Activated CD8-positive, alpha-beta memory T cell treated with anti-CD3 and anti-CD28 coated beads for 24 hours (primary cell): ENCODE measurements around the gene SRSF8.
"Not testable (repeated sequence)": the region's sequence is repeated elsewhere in the genome, so short reads cannot be mapped to it uniquely, and the experiment has no call there.

ENCODE experiments used
- DNase-seq: peaks from one replicate; pipeline ENCODE4 v3.0.0-alpha.2; 2020

Gene SRSF8

GRCh38 chr11:95098826-95099225 lies 32.1 kb downstream of the SRSF8 start:
- DNase-seq: no peak

GRCh38 chr11:95100191-95100648 lies 33.5 kb downstream of the SRSF8 start:
- DNase-seq: no peak

DNA sequence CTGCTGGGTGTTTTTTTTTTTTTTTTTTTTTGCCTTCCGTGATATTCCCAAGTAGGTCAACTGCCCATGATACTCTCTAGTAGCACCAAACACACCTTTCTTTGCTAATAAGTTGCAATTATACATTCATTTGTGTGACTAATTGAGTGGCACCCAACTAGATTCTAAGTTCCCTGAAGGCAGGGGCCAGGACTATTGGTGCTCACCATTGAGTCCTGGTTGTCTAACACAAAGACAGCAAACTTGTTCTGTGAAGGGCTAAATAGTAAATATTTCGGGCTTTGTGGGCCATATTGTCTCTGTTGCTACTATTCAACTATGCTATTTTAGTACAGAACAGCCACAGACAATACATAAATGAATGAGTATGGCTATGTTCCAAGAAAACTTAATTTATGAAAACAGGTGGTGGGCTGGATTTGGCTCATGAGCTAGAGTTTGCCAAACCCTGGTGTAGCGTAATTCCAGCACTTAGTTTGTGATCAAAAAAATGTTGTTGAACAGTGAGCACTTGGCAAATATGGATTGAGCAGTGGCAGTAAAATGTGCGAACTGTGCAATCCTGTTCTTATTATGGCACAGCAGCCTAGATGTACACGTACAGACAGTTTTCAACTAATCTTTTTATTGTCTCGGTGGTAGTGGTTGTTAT lies 34.3 kb downstream of the SRSF8 start:
- DNase-seq: no peak

- no peak for DNase-seq
These were observed 35.2 kb downstream of the SRSF8 start for GRCh38 chr11:95101935-95102334.

- DNase-seq: no peak
These were observed 36.0 kb downstream of the SRSF8 start for GRCh38 chr11:95102733-95103132.

- no peak for DNase-seq
These were observed 37.0 kb downstream of the SRSF8 start for GRCh38 chr11:95103701-95104100.

- no peak for DNase-seq
These were observed 37.6 kb downstream of the SRSF8 start for GRCh38 chr11:95104121-95104830.

DNA sequence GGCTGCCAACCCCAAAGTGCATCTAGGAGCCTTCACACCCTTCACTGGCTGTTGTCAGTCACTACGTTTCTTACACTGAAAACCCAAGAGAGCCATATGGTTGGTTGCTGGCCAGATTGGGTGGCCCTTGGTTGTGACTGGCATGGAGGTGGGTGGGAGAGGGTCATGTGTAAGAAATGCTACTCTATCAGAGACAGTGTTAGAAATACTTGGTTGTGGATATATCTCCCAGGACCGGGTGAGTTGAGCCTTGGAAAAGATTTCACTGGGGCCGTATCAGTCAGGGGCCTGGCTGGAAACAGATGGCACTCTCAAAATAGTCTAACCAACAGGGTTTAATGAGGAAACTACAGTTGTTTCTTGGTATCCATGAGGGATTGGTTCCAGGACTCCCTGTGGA lies 38.1 kb downstream of the SRSF8 start:
- DNase-seq: no peak

DNA sequence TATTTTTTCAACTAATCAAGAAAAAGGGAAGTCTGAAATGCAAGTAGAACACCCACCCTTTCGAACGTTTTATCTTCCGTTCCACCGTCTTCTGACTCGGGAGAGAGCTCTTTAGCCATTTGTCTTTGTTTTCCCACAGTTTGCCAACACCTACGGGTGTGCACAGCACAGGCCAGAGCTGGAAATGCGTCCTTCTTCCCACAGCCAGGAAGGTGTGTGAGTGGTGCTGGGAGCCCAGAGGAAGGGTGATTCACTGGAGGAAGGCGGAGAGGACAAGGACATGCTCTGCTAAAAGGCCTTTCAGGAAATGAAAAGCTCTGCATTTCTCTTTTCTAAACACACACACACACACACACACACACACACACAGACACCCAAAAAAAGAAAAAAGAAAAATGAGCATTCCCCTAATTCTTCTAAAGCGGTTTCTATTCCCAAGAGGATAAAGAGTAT lies 41.5 kb downstream of the SRSF8 start:
- DNase-seq: no peak

DNA sequence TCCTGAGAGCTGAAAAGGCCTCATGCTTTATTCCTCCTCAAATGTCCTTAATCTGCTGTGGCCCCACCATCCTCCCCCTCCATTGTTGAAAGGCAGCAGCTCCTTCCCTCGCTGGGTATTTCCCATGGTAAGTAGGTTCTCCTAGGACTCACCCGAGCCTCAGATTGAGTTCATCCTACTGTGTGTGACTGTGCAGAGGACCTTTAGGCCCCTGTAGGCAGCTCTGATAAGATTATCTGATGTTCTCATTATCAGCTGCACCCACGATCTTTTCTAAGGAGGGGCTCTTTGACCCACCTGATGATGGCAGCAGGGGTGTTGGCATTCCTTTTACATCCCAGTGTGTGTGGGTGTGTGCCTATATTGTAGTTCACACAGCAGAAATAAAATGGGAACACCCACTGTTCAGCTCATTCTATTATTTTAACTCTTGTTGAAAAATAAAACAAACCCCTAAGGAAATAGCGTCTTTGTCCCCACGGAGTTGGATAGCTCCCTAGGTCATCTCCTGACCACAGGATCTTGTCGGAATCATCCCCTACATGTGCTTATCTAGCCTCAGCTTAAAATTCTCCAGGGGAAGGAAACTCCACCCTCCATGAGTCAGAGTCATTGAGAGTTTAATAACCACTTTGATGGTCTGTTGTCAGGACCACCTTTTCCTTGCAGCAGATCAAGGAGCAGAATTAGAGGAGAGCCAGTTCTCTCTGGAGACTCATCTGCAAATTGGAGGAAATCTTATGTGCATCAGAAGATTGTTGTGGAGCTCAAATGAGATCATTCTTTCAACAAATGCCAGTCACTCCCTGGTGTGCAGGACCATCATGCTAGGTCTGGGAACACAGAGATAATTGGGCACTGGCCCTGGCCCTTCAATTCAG lies 42.2 kb downstream of the SRSF8 start:
- no peak for DNase-seq

- not testable (repeated sequence) for DNase-seq
These were observed 44.8 kb downstream of the SRSF8 start for GRCh38 chr11:95111471-95111870.

- no peak for DNase-seq
These were observed 45.3 kb downstream of the SRSF8 start for GRCh38 chr11:95111923-95112540.

GRCh38 chr11:95115597-95115996 lies 48.9 kb downstream of the SRSF8 start:
- no peak for DNase-seq

DNA sequence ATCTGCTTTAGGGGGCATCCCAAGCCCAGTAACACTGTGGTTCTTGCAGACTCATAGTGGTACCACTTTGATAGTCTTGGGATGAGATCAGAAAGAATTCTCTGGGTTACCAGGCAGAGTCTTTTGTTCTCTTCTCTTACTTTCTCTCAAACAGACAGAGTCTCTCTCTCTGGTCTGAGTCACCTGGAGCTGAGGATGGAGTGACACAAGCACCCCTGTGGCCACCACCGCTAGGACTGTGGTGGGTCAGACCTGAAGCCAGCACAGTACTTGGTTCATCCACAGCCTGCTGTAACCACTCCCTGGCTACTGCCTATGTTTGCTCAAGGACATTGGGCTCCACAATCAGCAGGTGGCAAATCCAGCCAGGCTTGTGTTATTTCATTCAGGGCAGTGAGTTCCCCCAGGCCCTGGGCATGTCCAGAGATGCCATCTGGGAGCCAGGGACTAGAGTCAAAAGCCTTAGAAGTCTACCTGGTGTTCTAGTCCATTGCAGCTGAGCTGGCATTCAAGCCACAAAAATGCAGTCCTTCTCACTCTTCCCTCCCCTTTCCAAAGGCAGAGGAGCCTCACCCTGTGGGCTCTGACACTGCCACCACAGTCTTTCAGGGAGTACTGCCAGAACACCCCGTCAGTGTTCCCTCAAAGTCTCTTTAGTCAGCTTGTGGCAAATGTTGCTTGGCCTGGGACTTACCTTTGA lies 52.8 kb downstream of the SRSF8 start:
- no peak for DNase-seq
